Adrenal gland (tissue), 5 donors: ENCODE data around the gene JAM3.

Source experiments
- CTCF ChIP-seq, 6 experiments: fragments of 450-650 bp in 4 of 6; fragments of 200-600 bp in 2 of 6; sonication (generic) in 1 of 6; IDR thresholded peaks; 1 replicate in 5 of 6; 2 replicates in 1 of 6; pipeline versions ENCODE4 v1.5.1 to v1.8.0; 2016 to 2021; ENCODE audit warnings: antibody characterized with exemption in 6 of 6, mild to moderate bottlenecking in 2 of 6, moderate library complexity in 1 of 6
- POLR2A ChIP-seq, 2 donors: fragments of 450-650 bp; IDR thresholded peaks; one replicate each; pipeline ENCODE4 v1.6.1; 2017; ENCODE audit warnings: antibody characterized with exemption in 2 of 2, mild to moderate bottlenecking in 2 of 2, moderate library complexity in 1 of 2
- donor health status: DM: no; HTN: no; CAD: no.

DNA sequence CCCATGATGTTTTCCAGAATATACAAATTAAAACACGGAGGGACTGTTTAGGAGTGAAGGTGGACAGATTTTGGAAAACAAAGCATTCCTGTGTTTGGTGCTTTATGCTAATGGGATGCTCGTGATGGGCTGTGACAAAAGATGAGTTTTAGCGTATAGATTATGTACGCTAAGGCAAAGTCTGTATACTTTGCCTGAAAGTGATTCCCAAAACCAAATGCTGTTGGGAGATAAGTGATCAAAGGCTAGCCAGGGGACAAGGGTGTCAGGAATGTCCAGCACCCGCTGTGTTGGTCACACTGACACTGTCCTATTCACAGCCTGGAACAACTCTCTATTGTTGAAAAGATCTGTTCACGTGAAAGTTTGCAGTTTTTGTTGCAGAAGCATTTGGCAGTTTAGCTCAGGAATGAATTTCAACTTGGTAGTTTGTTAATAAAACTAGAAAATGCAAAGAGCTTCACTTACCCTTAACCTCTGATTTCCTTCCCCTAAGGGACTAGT lies 1.5 kb downstream of the JAM3 start:
- TF ChIP-seq CTCF (IDR thresholded peaks at IDR 0.05) (no peak), POLR2A (IDR thresholded peaks at IDR 0.05) (no peak)
